ENCODE results near the gene SMIM1. TPM values are rescaled to one million over a fixed set of nuclear protein-coding genes. Genes with fewer than 3 reads are reported as not detected.
A peak's percentile ranks its signal among the peaks of the same experiment; 100 is the strongest.
"Not testable (repeated sequence)": the region's sequence is repeated elsewhere in the genome, so short reads cannot be mapped to it uniquely, and the experiment has no call there.

SMIM1 gene
- total and polyA plus RNA-seq, 8 donors, result 3.1 to 15.1 (median 6.4) TPM

- H3K27me3 ChIP-seq, result no peaks in the 10 kb centered on the region
- no peak for DNase-seq
- TF ChIP-seq, protein P1, sequence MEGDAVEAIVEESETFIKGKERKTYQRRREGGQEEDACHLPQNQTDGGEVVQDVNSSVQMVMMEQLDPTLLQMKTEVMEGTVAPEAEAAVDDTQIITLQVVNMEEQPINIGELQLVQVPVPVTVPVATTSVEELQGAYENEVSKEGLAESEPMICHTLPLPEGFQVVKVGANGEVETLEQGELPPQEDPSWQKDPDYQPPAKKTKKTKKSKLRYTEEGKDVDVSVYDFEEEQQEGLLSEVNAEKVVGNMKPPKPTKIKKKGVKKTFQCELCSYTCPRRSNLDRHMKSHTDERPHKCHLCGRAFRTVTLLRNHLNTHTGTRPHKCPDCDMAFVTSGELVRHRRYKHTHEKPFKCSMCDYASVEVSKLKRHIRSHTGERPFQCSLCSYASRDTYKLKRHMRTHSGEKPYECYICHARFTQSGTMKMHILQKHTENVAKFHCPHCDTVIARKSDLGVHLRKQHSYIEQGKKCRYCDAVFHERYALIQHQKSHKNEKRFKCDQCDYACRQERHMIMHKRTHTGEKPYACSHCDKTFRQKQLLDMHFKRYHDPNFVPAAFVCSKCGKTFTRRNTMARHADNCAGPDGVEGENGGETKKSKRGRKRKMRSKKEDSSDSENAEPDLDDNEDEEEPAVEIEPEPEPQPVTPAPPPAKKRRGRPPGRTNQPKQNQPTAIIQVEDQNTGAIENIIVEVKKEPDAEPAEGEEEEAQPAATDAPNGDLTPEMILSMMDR (IDR thresholded peaks at IDR 0.05), result no peak
- ATAC-seq, result no peak
- FAIRE-seq, result no peak
- no peaks in the 10 kb centered on the region for H3K36me3 ChIP-seq
- H3K9me3 ChIP-seq, result no peaks in the 10 kb centered on the region
- no peaks in the 10 kb centered on the region for H3K4me1 ChIP-seq
- WGBS, 2 donors, result 52 to 58% methylated on average over 19 of the region's 19 CpGs
- H3K4me3 ChIP-seq, result no peak overlapping the region
- no peak overlapping the region for H3K27ac ChIP-seq
- intact Hi-C loops (cut with DNase I), result no loop called here
Observed at GRCh38 chr1:3803905-3804626, 31.5 kb downstream of the SMIM1 start.

DNA sequence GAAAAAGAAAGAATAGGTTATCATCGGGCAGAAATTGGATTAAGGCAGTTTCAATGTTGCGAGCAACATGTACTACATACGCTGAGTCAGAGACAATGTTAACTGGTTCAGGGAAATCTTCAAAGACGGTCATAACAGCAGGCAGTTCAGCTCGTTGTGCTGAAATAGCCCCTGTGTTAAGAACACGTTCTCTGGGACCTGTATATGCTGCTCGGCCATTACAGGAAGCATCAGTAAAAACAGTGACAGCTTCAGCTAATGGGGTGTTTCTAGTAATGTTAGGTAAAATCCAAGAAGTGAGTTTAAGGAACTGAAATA lies 32.0 kb downstream of the SMIM1 start:
- H3K27ac ChIP-seq; FAIRE-seq; H3K9me3 ChIP-seq; H3K4me3 ChIP-seq; DNase-seq; ATAC-seq; intact Hi-C loops (cut with DNase I); H3K27me3 ChIP-seq; H3K36me3 ChIP-seq; H3K4me1 ChIP-seq: not testable (repeated sequence)
- 54 to 65% methylated on average over 7 of the region's 7 CpGs for WGBS, 2 donors

DNA sequence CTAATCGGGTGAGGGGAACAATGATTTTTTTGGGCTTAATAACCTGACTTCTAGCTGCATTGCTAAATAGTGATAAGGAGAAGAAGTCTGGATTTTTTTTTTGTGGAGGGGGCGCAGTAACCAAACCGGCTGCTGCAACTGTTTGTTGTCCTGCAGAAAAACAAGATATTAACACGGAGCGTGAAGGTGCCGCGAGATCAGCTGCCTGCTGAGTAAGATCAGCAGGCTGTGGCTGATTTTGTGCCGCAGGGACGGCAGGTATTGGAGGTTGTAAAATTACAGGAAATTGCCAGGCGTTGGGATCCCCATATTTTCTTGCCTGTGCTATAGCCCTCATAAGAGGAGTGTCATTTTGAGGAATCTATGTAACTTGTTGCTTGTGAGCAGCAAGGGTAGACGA lies 32.5 kb downstream of the SMIM1 start:
- TF ChIP-seq, protein P1 (IDR thresholded peaks at IDR 0.05), result no peak
- H3K27ac ChIP-seq, result no peak overlapping the region
- no peaks in the 10 kb centered on the region for H3K9me3 ChIP-seq
- 55 to 82% methylated on average over 11 of the region's 11 CpGs for WGBS, 2 donors
- ATAC-seq (no peak), DNase-seq (no peak), FAIRE-seq (no peak)
- no peaks in the 10 kb centered on the region for H3K36me3 ChIP-seq
- no peaks in the 10 kb centered on the region for H3K27me3 ChIP-seq
- no peak overlapping the region for H3K4me3 ChIP-seq
- intact Hi-C loops (cut with DNase I), result no loop called here
- H3K4me1 ChIP-seq, result no peaks in the 10 kb centered on the region

GRCh38 chr1:3807769-3808168 lies 35.2 kb downstream of the SMIM1 start:
- intact Hi-C loops (cut with DNase I), result no loop called here
- FAIRE-seq, result no peak
- no peaks in the 10 kb centered on the region for H3K36me3 ChIP-seq

GRCh38 chr1:3809680-3810079 lies 37.1 kb downstream of the SMIM1 start:
- no peak for DNase-seq
- no peaks in the 10 kb centered on the region for H3K27me3 ChIP-seq
- H3K4me3 ChIP-seq, result no peak overlapping the region
- H3K27ac ChIP-seq, result no peak overlapping the region
- H3K4me1 ChIP-seq, result no peaks in the 10 kb centered on the region
- intact Hi-C loops (cut with DNase I), result no loop called here
- WGBS, 2 donors, result 59 to 62% methylated on average over 7 of the region's 7 CpGs
- peaks cover 0 to under 1% (median 0%) of the 10 kb centered on the region in 3 donors for H3K36me3 ChIP-seq
- no peaks in the 10 kb centered on the region for H3K9me3 ChIP-seq
- ATAC-seq, result no peak
- TF ChIP-seq, protein P1 (IDR thresholded peaks at IDR 0.05), result no peak
- no peak for FAIRE-seq

More at GRCh38 chr1:3807769-3808168, 35.2 kb downstream of the SMIM1 start:
- Histone ChIP-seq H3K4me3 (no peak overlapping the region), H3K27me3 (no peaks in the 10 kb centered on the region), H3K4me1 (no peaks in the 10 kb centered on the region), H3K27ac (no peak overlapping the region), H3K9me3 (no peaks in the 10 kb centered on the region)
- TF ChIP-seq, protein P1 (IDR thresholded peaks at IDR 0.05), result no peak
- WGBS, 2 donors, result 65 to 75% methylated on average over 5 of the region's 5 CpGs
- DNase-seq, result peak in 1 of 6 donors; percentile 4
- no peak for ATAC-seq

GRCh38 chr1:3810149-3810761 lies 37.7 kb downstream of the SMIM1 start:
- H3K27me3 ChIP-seq; DNase-seq; H3K36me3 ChIP-seq; ATAC-seq; H3K9me3 ChIP-seq; H3K27ac ChIP-seq; H3K4me1 ChIP-seq; H3K4me3 ChIP-seq; FAIRE-seq; intact Hi-C loops (cut with DNase I): not testable (repeated sequence)
- 70 to 72% methylated on average over 9 of the region's 9 CpGs for WGBS, 2 donors
